ENCODE results near the gene JOSD2. TPM values are rescaled to one million over a fixed set of nuclear protein-coding genes. Genes with fewer than 3 reads are reported as not detected.

Gene JOSD2
- total RNA-seq, 1 experiment from 2014 or later = 40.9 TPM

GRCh38 chr19:50486823-50487515 lies 24.0 kb downstream of the JOSD2 start:
- H3K27ac ChIP-seq (ENCODE audit: low read depth, low read length) = no peak overlapping the region
- TF ChIP-seq ZNF274 (IDR thresholded peaks at IDR 0.05; ENCODE audit: low read depth, low read length) (no peak), CTCF (IDR thresholded peaks at IDR 0.05 in 2 of 3, conservative IDR thresholded peaks at IDR 0.05 in 1 of 3; ENCODE audit: borderline replicate concordance in 1 of 3, insufficient read depth in 1 of 3, low read depth in 2 of 3, low read length in 2 of 3) (peak; percentile 74 to 95 (median 77)), SRF (IDR thresholded peaks at IDR 0.05; ENCODE audit: low read depth) (no peak), CBX3 (IDR thresholded peaks at IDR 0.05; ENCODE audit: low read depth) (peak; percentile 64; the same call in 1 of the 2 replicates)
- no peak overlapping the region for H3K9ac ChIP-seq (ENCODE audit: low read length)
- POLR2A ChIA-PET = no interaction called here
- H4K20me1 ChIP-seq (ENCODE audit: insufficient read depth) = no peaks in the 10 kb centered on the region
- H3K27me3 ChIP-seq (ENCODE audit: insufficient read depth, low read length) = no peaks in the 10 kb centered on the region
- peaks cover 3 to 12% of the 10 kb centered on the region in 2 experiments; a peak in 1 of 4 replicates for H3K9me3 ChIP-seq (ENCODE audit: control insufficient read depth in 1 of 2, insufficient read depth in 1 of 2, low read depth in 1 of 2, low read length in 2 of 2)
- intact Hi-C loops (cut with micrococcal nuclease) = no loop called here
- no peaks in the 10 kb centered on the region for H3K9me2 ChIP-seq (ENCODE audit: insufficient read depth)
- H3K4me2 ChIP-seq (ENCODE audit: low read length) = no peak overlapping the region
- CTCF ChIA-PET = no interaction called here
- DNase-seq (ENCODE audit: low read depth, low spot score) = peak; percentile 80
- peaks cover 7 to 8% of the 10 kb centered on the region in 2 experiments for H3K4me1 ChIP-seq (ENCODE audit: control insufficient read depth in 1 of 2, insufficient read depth in 2 of 2, low read length in 2 of 2)
- no peaks in the 10 kb centered on the region for H3K79me2 ChIP-seq (ENCODE audit: insufficient read depth, low read length)
- peaks cover 6 to 21% of the 10 kb centered on the region in 2 experiments; a peak in 2 of 4 replicates for H3K36me3 ChIP-seq (ENCODE audit: control insufficient read depth in 1 of 2, insufficient read depth in 2 of 2, low read length in 2 of 2)
- RAD21 ChIA-PET (ENCODE audit: low non-redundant PET in 1 of 2, low total read pairs in 2 of 2, uncharacterized antibody in 2 of 2, unreplicated experiment in 2 of 2) = no interaction called here
- no peak overlapping the region for H2AFZ ChIP-seq (ENCODE audit: low read depth, low read length, poor library complexity, severe bottlenecking)
- H3K4me3 ChIP-seq (replicated peaks in 1 of 2; ENCODE audit: low read depth in 1 of 2, low read length in 2 of 2) = no peak overlapping the region
- ATAC-seq = peak; percentile 73
- BruUV-seq (replicated peaks) = no TSS peak

- no TSS peak for BruUV-seq (replicated peaks)
- POLR2A ChIA-PET = no interaction called here
- Histone ChIP-seq H3K9me3 (ENCODE audit: control insufficient read depth in 1 of 2, insufficient read depth in 1 of 2, low read depth in 1 of 2, low read length in 2 of 2) (peaks cover 3 to 12% of the 10 kb centered on the region in 2 experiments; a peak in 1 of 4 replicates), H3K4me2 (ENCODE audit: low read length) (no peak overlapping the region), H3K9me2 (ENCODE audit: insufficient read depth) (no peaks in the 10 kb centered on the region), H3K4me1 (ENCODE audit: control insufficient read depth in 1 of 2, insufficient read depth in 2 of 2, low read length in 2 of 2) (no peaks in the 10 kb centered on the region), H3K27me3 (ENCODE audit: insufficient read depth, low read length) (no peaks in the 10 kb centered on the region), H3K36me3 (ENCODE audit: control insufficient read depth in 1 of 2, insufficient read depth in 2 of 2, low read length in 2 of 2) (peaks cover 11 to 26% of the 10 kb centered on the region in 2 experiments; a peak in 3 of 4 replicates), H3K4me3 (replicated peaks in 1 of 2; ENCODE audit: low read depth in 1 of 2, low read length in 2 of 2) (no peak overlapping the region), H2AFZ (ENCODE audit: low read depth, low read length, poor library complexity, severe bottlenecking) (no peak overlapping the region), H3K79me2 (ENCODE audit: insufficient read depth, low read length) (no peaks in the 10 kb centered on the region), H4K20me1 (ENCODE audit: insufficient read depth) (no peaks in the 10 kb centered on the region), H3K27ac (ENCODE audit: low read depth, low read length) (no peak overlapping the region), H3K9ac (ENCODE audit: low read length) (no peak overlapping the region)
- ATAC-seq (no peak), DNase-seq (ENCODE audit: low read depth, low spot score) (no peak)
- CTCF ChIA-PET = no interaction called here
- intact Hi-C loops (cut with micrococcal nuclease) = no loop called here
- RAD21 ChIA-PET (ENCODE audit: low non-redundant PET in 1 of 2, low total read pairs in 2 of 2, uncharacterized antibody in 2 of 2, unreplicated experiment in 2 of 2) = no interaction called here
- no peak for TF ChIP-seq SP1 (IDR thresholded peaks at IDR 0.05; ENCODE audit: low read depth)
- TF ChIP-seq ATF3 (IDR thresholded peaks at IDR 0.05) = no peak
- no peak for TF ChIP-seq FOSL1 (IDR thresholded peaks at IDR 0.05; ENCODE audit: low read depth)
- TF ChIP-seq TCF7L2 (IDR thresholded peaks at IDR 0.05; ENCODE audit: borderline replicate concordance, extremely low read depth, insufficient read depth, insufficient read length) = no peak
- TF ChIP-seq CEBPB (IDR thresholded peaks at IDR 0.05; ENCODE audit: low read depth) = no peak
- TF ChIP-seq SRF (IDR thresholded peaks at IDR 0.05; ENCODE audit: low read depth) = no peak
- no peak for TF ChIP-seq SIN3A (IDR thresholded peaks at IDR 0.05; ENCODE audit: low read depth)
- no peak for TF ChIP-seq JUND (IDR thresholded peaks at IDR 0.05)
- no peak for TF ChIP-seq ZFX (IDR thresholded peaks at IDR 0.05)
- no peak for TF ChIP-seq CTCF (IDR thresholded peaks at IDR 0.05 in 2 of 3, conservative IDR thresholded peaks at IDR 0.05 in 1 of 3; ENCODE audit: borderline replicate concordance in 1 of 3, insufficient read depth in 1 of 3, low read depth in 2 of 3, low read length in 2 of 3)
- TF ChIP-seq ELF1 (IDR thresholded peaks at IDR 0.05; ENCODE audit: borderline replicate concordance, low read depth) = no peak
Measured at GRCh38 chr19:50485284-50485955, 25.6 kb downstream of the JOSD2 start.

All from HCT116 (cell line).